Upper lobe of right lung (tissue), 1 donor: ENCODE data around the gene CLCN7. TPM values are rescaled to one million over a fixed set of nuclear protein-coding genes. Genes with fewer than 3 reads are reported as not detected.

Experiments
- ATAC-seq: fragments of 200-7000 bp; cut with Tn5 transposase; one replicate; pipeline ENCODE4 v1.9.1; 2020; ENCODE audit warnings: mild to moderate bottlenecking, moderate library complexity
- DNase-seq: peaks from one replicate; pipeline ENCODE4 v3.0.0-alpha.2; 2020
- H3K27ac ChIP-seq: fragments of 200-600 bp; one replicate; pipeline ENCODE4 v1.8.0; 2022
- H3K27me3 ChIP-seq: fragments of 200-600 bp; one replicate; pipeline ENCODE4 v1.8.0; 2022; ENCODE audit warnings: mild to moderate bottlenecking
- H3K36me3 ChIP-seq: fragments of 200-600 bp; one replicate; pipeline ENCODE4 v1.8.0; 2022
- H3K4me1 ChIP-seq: fragments of 200-600 bp; one replicate; pipeline ENCODE4 v1.8.0; 2022
- H3K4me3 ChIP-seq: fragments of 200-600 bp; one replicate; pipeline ENCODE4 v1.8.0; 2022; ENCODE audit warnings: mild to moderate bottlenecking
- H3K9me3 ChIP-seq: fragments of 200-600 bp; one replicate; pipeline ENCODE4 v1.8.0; 2022
- CTCF ChIP-seq: fragments of 200-600 bp; IDR thresholded peaks from one replicate; pipeline ENCODE4 v1.8.0; 2022; ENCODE audit warnings: antibody characterized with exemption
- intact Hi-C: fragments of 100-400 bp; cut with DNase I; formaldehyde crosslinking; loops from one replicate; pipeline ENCODE4 v1.11.0; 2022
- total RNA-seq: library from RNA; stranded (reverse); fragmentation: NEBNext Ultra II Directional; extraction: Animal tissue kit (Norgen Biotek cat#: 25700); gene quantifications from one replicate; pipeline ENCODE4 v1.2.1, GENCODE V29; 2021
- donor health status: DM: no; HTN: yes; CAD: no; lungs with severe emphysema.

CLCN7 gene
- total RNA-seq, 1 donor from 2014 or later = 138 TPM

GRCh38 chr16:1397779-1398178 is 77.0 kb downstream of the CLCN7 start:
- peaks cover 67% of the 10 kb centered on the region for H3K36me3 ChIP-seq
- no peaks in the 10 kb centered on the region for H3K4me1 ChIP-seq
- TF ChIP-seq CTCF = no peak
- no peak overlapping the region for H3K27ac ChIP-seq
- no peak for DNase-seq
- intact Hi-C loops = no loop called here
- no peak overlapping the region for H3K4me3 ChIP-seq
- ATAC-seq = no peak
- no peaks in the 10 kb centered on the region for H3K27me3 ChIP-seq
- no peaks in the 10 kb centered on the region for H3K9me3 ChIP-seq

- H3K4me1 ChIP-seq = no peaks in the 10 kb centered on the region
- intact Hi-C loops = no loop called here
- H3K27ac ChIP-seq = no peak overlapping the region
- peaks cover 59% of the 10 kb centered on the region for H3K36me3 ChIP-seq
- H3K9me3 ChIP-seq = no peaks in the 10 kb centered on the region
- no peak overlapping the region for H3K4me3 ChIP-seq
- no peaks in the 10 kb centered on the region for H3K27me3 ChIP-seq
- no peak for TF ChIP-seq CTCF
- no peak for DNase-seq
- no peak for ATAC-seq
These were observed 79.3 kb downstream of the CLCN7 start for GRCh38 chr16:1395444-1396031.

Other genes with a start within 250 kb of the CLCN7 start
- 2.3 TPM for gene TPSG1, start 249.8 kb downstream of the CLCN7 start, total RNA-seq
- 181 TPM for gene TPSB2, start 244.8 kb downstream of the CLCN7 start, total RNA-seq
- gene TPSAB1, start 234.3 kb downstream of the CLCN7 start, total RNA-seq = 122 TPM
- 9.4 TPM for gene TPSD1, start 219.0 kb downstream of the CLCN7 start, total RNA-seq
- 95.6 TPM for gene UBE2I, start 165.4 kb downstream of the CLCN7 start, total RNA-seq
- gene BAIAP3, start 141.4 kb downstream of the CLCN7 start, total RNA-seq = 3.0 TPM
- gene TSR3, start 123.2 kb downstream of the CLCN7 start, total RNA-seq = 43.8 TPM
- 82.9 TPM for gene GNPTG, start 123.1 kb downstream of the CLCN7 start, total RNA-seq
- 19.9 TPM for gene UNKL, start 60.3 kb downstream of the CLCN7 start, total RNA-seq
- 9.1 TPM for gene UQCC4, start 54.3 kb downstream of the CLCN7 start, total RNA-seq
- gene PERCC1, start 44.0 kb downstream of the CLCN7 start, total RNA-seq = not detected
- gene CCDC154, start 30.5 kb downstream of the CLCN7 start, total RNA-seq = 4.1 TPM
- not detected for gene PTX4, start 13.9 kb upstream of the CLCN7 start, total RNA-seq
- gene TELO2, start 18.3 kb upstream of the CLCN7 start, total RNA-seq = 26.0 TPM
- 69.2 TPM for gene TMEM204, start 58.6 kb upstream of the CLCN7 start, total RNA-seq
- 38.4 TPM for gene IFT140, start 137.0 kb upstream of the CLCN7 start, total RNA-seq
- gene CRAMP1, start 137.3 kb upstream of the CLCN7 start, total RNA-seq = 21.4 TPM
- 44.8 TPM for gene JPT2, start 203.3 kb upstream of the CLCN7 start, total RNA-seq
- 77.3 TPM for gene MAPK8IP3, start 231.2 kb upstream of the CLCN7 start, total RNA-seq